ENCODE data around the gene CCDC70.
"Not testable (repeated sequence)": the region's sequence is repeated elsewhere in the genome, so short reads cannot be mapped to it uniquely, and the experiment has no call there.

Gene CCDC70

DNA sequence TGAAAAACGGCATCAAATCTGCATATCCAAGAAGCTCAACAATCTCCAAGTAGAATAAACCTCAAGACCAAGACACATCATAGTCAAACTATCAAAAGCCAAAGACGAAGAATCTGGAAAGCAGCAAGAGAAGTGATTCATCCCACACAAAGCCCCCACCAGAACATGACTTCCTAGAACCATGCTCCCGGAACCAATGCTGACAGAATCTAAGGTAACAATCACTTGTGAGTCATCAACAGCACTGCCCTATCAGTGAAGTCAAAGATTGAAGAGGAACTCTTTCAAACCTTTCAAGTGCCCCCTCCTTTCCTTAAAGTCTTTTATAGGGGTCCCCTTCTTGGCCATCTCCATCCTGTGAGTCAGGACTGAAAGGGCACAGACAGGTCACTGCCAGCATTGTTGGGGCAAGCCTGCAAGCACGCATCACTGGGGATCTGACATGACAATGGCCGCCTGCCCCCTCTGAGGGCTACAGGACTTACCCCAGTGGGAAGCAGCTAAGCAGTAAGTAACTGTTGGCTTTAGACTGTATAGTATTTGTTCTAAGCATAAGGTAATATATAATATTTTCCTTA is at the start of gene CCDC70:
Gene CCDC70 (plus strand): TSS at position 247 of the 578 bp plus-strand sequence. CDS start 3,443 bp downstream, outside the sequence.
- DNase-seq, result no peak

DNA sequence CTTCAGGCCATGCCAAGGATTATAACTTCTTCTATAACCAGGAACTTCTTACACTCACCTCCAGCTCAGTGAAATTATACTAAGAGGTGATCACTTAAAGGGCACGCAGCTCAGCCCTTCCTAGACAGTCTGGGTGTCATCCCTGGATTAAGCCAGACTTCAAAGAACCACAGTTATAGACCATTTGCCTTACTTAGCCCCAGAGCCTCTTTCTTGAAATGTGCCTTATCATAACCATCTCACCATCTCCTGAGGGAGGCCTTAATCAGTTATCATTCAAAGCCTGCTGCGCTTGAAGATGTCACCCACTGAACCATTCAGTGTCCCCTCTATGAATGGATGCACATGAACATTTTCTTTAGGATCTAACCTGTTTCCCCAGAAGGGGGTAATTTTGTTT is 47.7 kb upstream of the CCDC70 start:
- no peak for DNase-seq

DNA sequence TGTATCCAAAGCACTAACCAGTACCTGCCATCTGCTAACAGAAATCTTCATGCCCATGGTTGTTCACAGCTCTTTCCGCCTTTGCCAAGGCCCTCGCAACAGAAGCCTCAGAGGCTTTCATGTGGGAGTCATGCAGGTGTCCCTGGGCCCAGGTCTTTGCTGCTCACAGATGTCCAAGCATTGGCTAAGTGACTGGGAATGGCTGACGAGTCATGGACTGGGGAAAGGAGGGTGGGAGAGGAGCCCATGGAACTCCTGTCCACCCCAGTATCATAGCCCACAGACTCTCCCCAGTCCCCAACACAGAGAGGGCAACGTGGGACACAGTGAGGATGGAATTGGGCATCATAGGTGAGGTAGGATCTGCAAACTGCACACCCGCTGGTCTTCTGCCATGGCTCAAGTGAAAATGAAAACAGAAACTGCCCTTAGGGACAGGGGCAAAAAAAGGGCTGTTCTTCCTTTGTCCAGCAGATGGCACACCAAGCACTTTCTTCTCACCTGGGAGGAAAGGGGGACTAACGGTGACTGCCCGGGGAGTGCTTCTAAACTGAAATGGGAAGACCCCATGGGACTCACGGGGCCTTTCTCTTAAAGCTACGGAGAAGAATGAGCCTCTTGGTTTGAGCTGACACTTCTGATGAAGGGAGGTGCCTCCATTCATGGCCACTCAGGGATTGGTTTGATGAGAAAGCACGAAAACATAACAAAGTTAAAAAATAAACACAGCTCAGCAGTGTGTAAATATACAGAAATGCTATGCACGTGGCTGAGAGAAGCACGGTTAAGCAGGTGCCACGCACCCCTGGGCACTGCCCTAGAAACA is 46.7 kb upstream of the CCDC70 start:
- DNase-seq, result peak; percentile 70

DNA sequence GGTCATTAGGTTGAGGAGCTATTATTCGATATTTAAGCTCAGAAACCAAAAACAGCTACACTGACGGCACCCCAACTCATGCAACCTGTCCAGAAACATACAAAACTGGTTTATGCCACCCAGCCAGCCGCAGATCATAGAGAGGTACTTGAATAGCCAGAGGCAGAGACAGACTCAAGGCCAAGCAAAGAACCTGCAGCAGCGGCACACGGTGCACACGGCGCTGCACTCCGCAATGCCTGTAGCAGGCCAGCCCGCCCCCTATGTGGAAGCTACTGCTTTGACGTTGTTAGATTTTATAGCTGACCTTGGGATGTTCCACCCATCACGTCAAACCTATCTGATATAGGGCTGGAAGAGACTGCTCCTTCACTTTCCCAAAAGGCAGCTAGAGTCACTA is 45.9 kb upstream of the CCDC70 start:
- no peak for DNase-seq

DNA sequence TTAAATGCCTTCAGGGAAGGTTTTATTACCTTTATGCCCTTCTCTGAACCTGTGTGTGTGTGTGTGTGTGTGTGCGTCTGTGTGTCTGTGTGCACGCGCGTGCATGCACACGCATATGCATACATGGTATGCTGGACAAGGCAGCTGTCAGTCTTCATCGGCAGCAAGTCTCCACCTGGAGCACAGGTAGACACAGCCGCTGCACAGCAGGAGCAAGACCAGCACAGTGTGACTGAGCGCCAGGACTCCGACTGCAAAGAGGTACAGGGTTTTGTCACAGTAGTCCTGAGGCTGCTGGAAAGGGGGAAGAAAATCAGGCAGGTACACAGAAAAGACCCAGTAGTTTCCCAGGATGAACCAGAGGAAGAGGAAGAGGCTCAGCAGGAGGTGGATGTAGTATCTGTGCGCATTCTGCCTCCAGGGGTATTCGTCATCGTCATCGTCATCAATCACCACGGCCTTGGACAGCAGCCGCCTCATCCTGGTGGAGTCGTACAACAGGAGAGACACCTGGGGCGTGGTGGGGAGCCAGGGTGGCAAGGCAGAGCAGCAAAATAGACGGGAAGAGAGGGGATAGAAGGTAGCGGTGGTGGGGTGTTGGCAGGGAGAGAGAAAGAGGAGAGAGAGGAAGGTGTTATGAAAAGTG is 45.0 kb upstream of the CCDC70 start:
- DNase-seq, result no peak

DNA sequence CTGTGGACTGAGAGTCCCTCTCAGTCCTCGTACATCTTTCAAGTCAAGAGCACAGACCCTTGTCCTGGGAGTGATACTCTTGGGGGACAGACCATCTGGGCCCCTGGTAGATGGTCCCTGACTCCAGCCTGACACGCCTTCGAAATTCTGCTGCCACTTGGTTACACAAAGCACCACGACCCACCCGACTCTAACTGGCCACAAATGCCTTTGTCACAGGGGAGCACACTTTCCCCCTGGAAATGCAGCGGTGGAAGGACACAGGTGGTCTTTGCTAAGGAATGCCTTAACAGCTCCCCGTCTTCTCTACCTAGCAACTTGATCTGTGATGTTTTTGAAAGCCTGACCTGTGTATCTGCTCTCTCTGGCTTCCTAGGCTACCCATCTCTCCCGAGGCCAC is 44.1 kb upstream of the CCDC70 start:
- DNase-seq, result no peak

DNA sequence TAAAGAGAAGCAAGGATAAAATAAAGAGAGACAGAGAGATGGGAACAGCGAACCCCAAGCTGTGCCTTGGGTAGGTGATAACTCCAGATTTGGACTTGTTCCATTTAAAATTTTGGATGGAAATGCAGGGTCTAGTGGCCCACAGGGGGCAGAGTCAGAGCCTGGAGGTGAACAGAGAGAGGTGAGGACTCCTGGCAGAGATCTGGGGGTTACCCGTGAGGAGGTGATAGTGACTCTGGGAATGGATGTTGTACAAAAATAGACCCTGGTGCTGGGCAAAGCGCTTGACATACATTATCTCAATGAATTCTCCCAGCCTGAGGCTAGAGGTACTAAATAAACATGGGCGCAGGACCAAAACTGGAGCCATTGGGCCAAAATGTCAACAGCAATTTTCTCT is 43.5 kb upstream of the CCDC70 start:
- no peak for DNase-seq

DNA sequence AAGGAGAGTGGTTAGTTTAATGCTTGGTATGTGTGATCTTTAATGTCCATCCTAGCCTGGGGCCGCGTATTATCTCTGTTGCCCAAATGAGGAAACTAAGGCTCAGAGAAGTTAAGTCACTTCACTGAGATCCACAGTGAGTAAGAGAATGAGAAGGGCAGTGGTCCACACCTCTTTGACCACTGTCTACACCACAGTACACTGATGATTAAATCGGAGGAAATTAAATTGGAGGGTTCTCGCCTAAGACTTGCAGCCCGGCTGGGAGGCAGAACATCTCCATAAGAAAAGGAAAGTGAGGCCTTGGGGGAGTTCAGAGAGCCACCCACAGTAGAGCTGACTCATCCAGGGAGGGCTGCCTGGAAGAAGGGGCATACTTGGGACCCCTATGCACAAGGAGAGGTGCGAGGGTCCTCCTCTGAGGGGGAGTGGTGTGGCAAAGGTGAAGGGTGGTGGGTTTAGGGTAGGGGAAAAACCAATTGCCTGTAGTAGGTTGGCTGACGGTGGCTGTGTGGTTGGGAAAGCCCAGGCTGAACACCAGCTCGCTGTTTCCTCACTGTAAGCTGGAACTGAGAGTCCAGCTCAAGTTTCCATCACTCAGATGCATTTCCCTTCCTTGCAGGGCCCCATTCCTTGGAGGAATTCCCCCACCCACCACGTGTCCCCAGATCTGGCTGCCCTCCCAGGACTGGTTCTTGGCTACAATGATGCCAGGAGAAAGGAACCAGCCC is 42.8 kb upstream of the CCDC70 start:
- DNase-seq, result no peak

DNA sequence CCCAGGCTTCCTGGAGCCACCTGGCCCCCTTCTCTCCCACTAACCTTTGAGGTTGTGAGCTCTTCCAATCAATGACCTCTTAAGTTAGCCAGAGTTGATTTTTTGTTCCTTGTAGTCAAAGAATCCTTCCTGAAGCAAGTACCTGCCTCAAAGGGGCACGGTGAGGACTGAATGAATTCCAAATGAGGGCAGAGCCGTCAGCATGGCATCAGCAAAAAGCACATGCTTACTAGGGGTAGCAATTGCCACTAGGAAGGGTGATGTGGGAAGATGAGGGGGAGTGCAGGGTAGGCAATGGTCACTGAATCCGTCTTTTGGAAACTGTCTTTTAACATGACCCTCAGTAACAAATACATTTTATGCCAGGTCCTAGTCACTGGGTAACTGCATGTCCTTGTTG is 42.2 kb upstream of the CCDC70 start:
- DNase-seq, result no peak

DNA sequence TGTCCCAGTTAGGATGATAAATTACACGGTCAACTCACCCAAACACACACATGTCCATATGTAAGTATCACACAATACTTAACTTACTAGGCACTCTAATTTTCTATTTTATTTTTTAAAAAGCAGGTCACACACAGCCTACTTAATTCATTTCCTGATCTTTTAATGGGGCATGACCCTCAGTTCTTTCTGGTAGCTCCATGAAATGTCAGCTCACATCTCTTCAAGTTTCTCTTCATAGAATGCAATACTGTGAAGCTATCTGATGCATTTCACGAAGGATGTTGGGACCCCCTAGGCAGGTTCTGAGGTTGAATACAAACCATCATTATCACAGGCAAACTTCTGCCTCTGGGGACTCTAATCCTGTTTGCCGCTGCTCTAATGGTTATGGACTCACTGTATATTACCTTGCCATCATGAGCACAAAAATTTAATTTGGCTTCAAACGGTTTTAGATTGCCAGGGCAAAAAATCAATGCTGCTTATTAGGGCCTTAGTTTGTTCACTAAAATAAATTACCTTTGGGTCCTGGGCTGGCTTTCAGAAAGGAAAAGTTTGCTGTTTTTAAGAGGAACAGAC is 41.7 kb upstream of the CCDC70 start:
- DNase-seq, result no peak

DNA sequence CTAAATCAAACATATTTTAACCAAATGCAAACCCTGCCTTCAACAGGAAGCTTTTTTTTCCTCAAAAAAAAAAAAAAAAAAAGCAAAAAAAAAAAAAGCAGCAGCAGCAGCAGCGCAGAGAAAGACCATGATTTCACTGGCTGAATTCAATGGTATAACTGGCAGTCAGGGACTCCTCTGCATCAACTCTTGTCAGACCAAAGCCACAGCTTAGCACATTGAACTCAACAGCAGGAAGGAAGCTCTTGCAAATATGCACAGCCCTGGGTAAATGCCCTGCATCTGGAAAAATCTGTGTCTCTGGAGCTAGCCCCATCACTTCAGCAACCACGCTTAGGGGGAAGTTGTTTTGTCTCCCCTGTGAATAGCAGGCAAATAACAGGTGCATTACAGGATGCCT is 40.2 kb upstream of the CCDC70 start:
- DNase-seq, result no peak

DNA sequence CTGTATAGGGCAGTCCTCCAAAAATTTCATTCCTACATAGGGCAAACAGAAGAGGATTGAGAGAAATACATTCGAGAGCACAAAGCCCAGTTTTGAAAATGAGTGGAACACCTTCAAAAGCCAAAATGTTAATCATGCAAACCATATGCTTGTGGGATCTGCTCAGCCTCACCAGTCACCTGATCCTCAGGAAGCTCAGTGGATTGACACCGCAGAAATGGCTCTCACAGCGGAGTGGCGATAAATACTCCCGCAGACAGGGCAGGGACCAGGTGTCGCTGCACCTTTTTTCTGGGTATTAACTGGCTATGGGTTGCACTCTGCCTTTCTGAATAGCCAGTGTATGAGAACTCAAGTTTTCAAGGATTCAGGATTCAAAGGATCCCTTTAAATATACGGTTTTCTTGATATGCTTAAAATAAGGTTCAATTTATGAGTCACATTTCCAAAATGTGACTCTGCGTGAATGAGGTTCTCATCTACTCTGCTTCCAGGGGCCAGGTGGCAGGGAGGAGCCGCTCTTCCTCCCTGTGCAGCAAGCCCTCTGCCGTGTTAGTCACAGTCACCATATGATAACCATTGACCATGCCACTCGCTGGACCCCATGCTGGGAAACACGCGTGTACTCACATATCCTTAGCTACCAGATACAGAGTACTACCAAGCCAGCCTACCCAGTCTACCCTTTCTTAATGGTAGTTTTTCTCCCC is 39.5 kb upstream of the CCDC70 start:
- no peak for DNase-seq

DNA sequence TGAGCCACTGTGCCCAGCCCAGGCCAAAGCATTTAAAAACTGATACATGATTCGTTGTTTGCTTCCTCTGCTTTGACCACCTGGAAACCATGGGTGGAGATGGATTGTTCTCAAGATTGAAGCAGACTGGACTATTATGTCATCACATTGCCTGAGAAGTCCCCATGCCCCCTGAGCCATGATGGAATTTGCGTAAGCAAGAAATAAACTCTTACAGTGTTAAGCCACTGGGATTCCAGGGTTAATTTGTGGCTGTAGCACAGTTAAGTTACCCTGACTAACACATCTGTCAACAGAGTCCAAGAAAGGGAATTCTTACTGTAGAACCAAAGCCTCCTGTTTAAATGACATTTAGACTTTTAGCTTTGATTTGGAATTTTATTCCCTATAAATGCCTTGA is 38.4 kb upstream of the CCDC70 start:
- DNase-seq, result no peak

DNA sequence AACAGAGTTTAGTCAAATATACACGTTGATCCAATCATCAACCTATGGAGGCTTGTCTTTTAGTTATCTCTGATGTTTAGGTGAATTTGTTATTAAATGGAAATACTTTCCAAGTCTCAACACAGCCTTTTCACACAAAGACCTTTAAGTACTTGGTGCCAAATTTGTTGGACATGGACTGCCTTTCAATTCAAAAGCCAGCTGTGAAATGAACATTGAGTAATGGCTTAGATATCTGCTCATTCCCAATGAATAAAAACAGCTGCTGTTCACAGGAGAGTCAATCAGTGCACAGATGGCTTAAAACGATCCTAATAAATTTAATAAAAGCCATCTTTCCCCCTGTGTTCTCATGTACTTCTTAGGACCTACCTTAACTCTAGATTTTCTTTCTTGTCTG is 37.9 kb upstream of the CCDC70 start:
- DNase-seq, result no peak

DNA sequence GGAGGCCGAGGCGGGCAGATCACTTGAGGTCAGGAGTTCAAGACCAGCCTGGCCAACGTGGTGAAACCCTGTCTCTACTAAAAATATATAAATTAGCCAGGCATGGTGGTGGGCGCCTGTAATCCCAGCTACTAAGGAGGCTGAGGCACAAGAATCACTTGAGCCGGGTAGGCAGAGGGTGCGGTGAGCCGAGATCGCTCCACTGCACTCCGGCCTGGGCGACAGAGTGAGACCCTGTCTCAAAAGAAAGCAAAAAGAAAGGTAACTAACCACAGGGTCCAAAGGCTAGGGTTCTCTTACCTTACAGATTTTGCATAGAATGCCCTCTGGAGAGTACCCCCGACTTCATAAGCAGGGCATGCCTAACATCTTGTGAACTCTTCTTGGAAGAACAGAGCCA is 37.1 kb upstream of the CCDC70 start:
- not testable (repeated sequence) for DNase-seq

DNA sequence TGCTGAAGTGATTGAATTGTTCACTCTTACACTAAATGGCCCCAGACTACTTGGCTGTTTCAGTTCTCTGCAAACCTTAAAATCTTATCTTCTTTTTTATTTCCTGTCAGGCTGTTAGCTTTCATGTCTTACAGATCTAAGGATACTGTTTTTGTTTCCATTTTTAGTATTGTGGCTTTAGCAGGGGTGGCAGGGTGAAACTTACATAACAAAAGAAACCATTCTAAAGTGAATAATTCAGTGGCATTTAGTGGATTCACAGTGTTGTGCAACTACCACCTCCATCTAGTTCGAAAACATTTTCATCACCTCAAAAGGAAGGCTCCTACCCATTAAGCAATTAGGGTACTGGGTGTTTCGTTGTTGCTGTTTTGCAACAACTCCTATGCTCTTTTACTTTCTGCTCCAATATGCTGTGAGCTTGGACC is 36.6 kb upstream of the CCDC70 start:
- no peak for DNase-seq

DNA sequence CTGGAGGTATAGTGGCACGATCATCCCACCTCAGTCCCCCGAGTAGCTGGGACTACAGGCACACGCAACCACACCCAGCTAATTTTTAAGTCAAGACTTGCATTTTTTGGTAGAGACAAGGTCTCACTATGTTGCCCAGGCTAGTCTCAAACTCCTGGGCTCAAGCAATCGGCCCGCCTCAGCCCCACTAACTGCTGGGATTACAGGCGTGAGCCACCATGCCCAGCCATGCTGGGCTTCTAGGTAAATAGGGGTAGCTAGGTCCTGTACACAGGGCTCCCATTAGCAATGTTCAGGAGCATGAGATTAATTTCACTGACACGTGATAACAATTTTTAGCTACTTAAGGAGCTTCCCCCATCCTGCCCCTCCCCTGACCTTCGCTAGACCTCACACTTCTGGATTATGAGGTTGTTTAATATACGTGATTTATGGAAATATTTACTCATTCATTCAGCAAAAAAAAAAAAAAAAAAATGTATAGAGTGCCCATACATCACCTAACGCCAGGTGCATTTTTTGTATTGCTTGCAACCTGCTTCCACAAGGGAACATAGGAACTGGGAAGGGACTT is 36.0 kb upstream of the CCDC70 start:
- DNase-seq, result no peak

DNA sequence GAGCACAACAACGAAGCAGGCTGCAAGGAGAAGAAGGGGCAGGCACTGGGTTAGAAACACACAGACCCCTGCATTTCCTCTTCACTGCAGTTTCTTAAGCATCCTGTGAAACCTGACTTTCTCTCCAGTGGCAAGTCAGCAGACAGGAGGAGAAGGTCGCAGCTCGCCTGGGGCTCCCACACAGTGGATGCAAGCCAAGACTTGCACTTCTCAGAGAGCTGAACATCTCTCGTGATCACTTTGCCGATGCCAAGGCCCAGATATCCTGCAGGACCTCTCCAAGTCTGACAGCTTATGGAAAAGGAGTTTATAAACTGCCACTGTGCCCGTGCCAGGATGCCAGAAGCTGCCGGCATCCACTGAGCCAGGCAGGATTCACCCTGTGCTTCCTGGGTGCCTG is 35.2 kb upstream of the CCDC70 start:
- no peak for DNase-seq

DNA sequence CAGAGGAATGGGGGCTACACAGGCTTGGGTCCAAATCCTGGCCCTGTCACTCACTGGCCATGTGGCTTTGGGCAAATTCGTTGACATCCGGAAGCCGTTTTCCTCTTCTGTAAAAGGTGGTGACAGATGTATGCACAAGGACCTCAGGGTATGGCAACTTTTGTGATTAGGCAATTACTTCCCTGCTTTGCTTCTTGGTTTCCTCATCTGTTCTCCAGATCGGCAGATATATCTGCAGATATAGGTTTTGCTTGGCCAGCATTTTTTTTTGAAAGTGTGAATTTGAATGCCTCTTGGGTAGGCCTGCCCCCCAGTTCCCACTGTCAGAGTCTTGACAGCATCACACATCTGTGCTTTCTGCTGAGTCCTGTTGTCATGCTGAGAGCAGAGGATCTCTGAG is 34.5 kb upstream of the CCDC70 start:
- no peak for DNase-seq

DNA sequence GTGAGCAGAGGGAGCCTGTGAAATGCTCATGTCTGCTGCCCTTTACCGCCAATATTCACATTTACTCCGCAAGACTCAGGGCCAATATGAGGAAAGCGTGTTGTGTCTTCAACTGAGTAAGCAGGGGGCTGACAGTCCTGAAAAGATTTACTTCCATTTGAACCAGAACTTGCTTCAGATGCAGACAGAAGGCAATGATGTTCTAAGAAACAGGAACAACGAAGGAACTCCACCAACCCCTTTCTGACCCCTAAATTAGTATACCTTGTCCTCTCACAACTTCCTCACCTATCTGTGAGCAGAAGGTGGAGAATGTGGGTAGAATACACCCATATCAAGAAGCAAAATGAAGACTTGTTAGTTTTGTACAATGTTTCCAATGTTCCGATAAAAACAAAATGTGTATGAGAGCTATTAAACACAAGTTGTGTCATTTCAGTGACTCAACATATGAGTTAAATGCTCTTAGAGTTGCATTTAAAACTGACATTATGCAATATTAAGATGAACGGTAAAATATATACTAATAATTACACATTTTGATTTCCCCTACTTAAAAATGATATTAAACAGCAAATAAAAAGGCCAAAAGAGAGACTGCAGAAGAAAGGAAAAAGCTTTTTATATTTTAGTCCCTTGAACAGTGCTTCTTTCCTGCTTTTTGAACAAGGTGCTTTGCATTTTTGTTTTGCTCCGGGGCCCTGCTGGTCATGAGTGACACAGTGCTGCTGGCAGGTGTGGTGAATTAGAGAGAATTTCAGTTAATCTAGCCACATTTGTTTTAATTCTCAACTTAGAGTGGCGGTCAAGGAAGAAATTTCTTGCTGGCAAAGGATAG is 32.8 kb upstream of the CCDC70 start:
- DNase-seq, result no peak

DNA sequence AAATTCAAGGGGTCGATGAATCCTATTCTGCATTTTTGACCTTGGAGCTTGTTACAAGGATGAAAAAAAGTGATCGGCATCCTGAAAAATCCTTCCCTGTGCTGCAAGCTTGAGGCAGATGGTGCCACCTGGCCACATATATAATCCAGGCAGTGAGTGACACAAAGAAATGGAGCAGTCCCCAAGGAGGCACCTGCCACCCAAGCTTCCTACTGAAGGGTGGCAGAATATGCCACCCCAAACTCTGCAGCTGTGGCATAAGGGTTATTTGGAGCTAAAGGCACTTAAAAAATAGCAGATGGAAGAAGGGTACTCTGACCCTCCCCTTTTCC is 32.2 kb upstream of the CCDC70 start:
- DNase-seq, result no peak
